ENCODE measurements around the gene INPP5B.

- TF ChIP-seq CTCF (IDR thresholded peaks at IDR 0.05): no peak
- TF ChIP-seq POLR2A (IDR thresholded peaks at IDR 0.05): no peak
Measured at GRCh38 chr1:37865348-37866120, 81.3 kb downstream of the INPP5B start.

Data from heart left ventricle (tissue), 13 donors.